ENCODE measurements around the gene BABAM2. TPM values are rescaled to one million over a fixed set of nuclear protein-coding genes. Genes with fewer than 3 reads are reported as not detected.

BABAM2 gene
- polyA plus RNA-seq, 3 donors = 33.2 to 52.8 (median 49.3) TPM

GRCh38 chr2:28325567-28326468 lies 435.3 kb downstream of the BABAM2 start:
- no peaks in the 10 kb centered on the region for H4K20me1 ChIP-seq (ENCODE audit: insufficient read depth, low read length)
- H3K27ac ChIP-seq (ENCODE audit: low read depth in 1 of 2, low read length in 2 of 2) = no peak overlapping the region
- H3K79me2 ChIP-seq (ENCODE audit: insufficient read depth, low read length) = no peaks in the 10 kb centered on the region
- no peaks in the 10 kb centered on the region for H3K27me3 ChIP-seq (ENCODE audit: control insufficient read depth in 2 of 2, insufficient read depth in 2 of 2, low read length in 2 of 2)
- H3K9ac ChIP-seq (ENCODE audit: insufficient read depth, low read length, poor library complexity, severe bottlenecking) = no peak overlapping the region
- peaks cover 0 to 8% of the 10 kb centered on the region in 2 donors for H3K36me3 ChIP-seq (replicated peaks in 1 of 2; ENCODE audit: control insufficient read depth in 1 of 2, insufficient read depth in 2 of 2, low read length in 2 of 2)
- no peaks in the 10 kb centered on the region for H3K9me3 ChIP-seq (replicated peaks in 1 of 2; ENCODE audit: control insufficient read depth in 1 of 2, insufficient read depth in 1 of 2, low read length in 2 of 2)
- WGBS (ENCODE audit: insufficient coverage) = 39% methylated on average over 6 of the region's 10 CpGs
- H3K4me2 ChIP-seq (replicated peaks; ENCODE audit: extremely low read depth, low read length, poor library complexity, severe bottlenecking) = no peak overlapping the region
- H3K36me3 Mint-ChIP-seq = peaks cover 24 to 43% of the 10 kb centered on the region in 2 donors
- no peak overlapping the region for H2AFZ ChIP-seq (ENCODE audit: insufficient read depth, low read depth, low read length, poor library complexity, severe bottlenecking)
- H3K9me3 Mint-ChIP-seq = no peaks in the 10 kb centered on the region
- intact Hi-C loops (cut with micrococcal nuclease) = no loop called here
- H3K27ac Mint-ChIP-seq = peak overlapping the region in 4 of 7 donors; percentile 44 to 66 (median 57)
- DNase-seq = peak; percentile 67 to 92 (median 70)
- H3K4me1 Mint-ChIP-seq = peaks cover 36% of the 10 kb centered on the region
- H3K4me3 ChIP-seq (replicated peaks in 1 of 3; ENCODE audit: low read depth in 2 of 3, low read length in 3 of 3) = no peak overlapping the region
- peaks cover 17 to 30% of the 10 kb centered on the region in 2 donors for H3K4me1 ChIP-seq (ENCODE audit: control insufficient read depth in 1 of 2, insufficient read depth in 2 of 2, low read length in 2 of 2)
- H3K4me3 Mint-ChIP-seq = peak overlapping the region in 1 of 2 donors; percentile 2
- H3K27me3 Mint-ChIP-seq (ENCODE audit: low read depth in 3 of 3) = peaks cover 0 to 3% (median 0%) of the 10 kb centered on the region in 3 donors
- TF ChIP-seq, protein P1, sequence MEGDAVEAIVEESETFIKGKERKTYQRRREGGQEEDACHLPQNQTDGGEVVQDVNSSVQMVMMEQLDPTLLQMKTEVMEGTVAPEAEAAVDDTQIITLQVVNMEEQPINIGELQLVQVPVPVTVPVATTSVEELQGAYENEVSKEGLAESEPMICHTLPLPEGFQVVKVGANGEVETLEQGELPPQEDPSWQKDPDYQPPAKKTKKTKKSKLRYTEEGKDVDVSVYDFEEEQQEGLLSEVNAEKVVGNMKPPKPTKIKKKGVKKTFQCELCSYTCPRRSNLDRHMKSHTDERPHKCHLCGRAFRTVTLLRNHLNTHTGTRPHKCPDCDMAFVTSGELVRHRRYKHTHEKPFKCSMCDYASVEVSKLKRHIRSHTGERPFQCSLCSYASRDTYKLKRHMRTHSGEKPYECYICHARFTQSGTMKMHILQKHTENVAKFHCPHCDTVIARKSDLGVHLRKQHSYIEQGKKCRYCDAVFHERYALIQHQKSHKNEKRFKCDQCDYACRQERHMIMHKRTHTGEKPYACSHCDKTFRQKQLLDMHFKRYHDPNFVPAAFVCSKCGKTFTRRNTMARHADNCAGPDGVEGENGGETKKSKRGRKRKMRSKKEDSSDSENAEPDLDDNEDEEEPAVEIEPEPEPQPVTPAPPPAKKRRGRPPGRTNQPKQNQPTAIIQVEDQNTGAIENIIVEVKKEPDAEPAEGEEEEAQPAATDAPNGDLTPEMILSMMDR (IDR thresholded peaks at IDR 0.05) = no peak

GRCh38 chr2:28326469-28326805 lies 435.9 kb downstream of the BABAM2 start:
- Histone ChIP-seq H3K4me2 (replicated peaks; ENCODE audit: extremely low read depth, low read length, poor library complexity, severe bottlenecking) (no peak overlapping the region), H3K27ac (ENCODE audit: low read depth in 1 of 2, low read length in 2 of 2) (no peak overlapping the region), H3K27me3 (ENCODE audit: control insufficient read depth in 2 of 2, insufficient read depth in 2 of 2, low read length in 2 of 2) (no peaks in the 10 kb centered on the region), H4K20me1 (ENCODE audit: insufficient read depth, low read length) (no peaks in the 10 kb centered on the region), H3K79me2 (ENCODE audit: insufficient read depth, low read length) (no peaks in the 10 kb centered on the region), H3K36me3 (replicated peaks in 1 of 2; ENCODE audit: control insufficient read depth in 1 of 2, insufficient read depth in 2 of 2, low read length in 2 of 2) (peaks cover 0 to 8% of the 10 kb centered on the region in 2 donors), H3K9ac (ENCODE audit: insufficient read depth, low read length, poor library complexity, severe bottlenecking) (no peak overlapping the region), H3K9me3 (replicated peaks in 1 of 2; ENCODE audit: control insufficient read depth in 1 of 2, insufficient read depth in 1 of 2, low read length in 2 of 2) (no peaks in the 10 kb centered on the region), H3K4me3 (replicated peaks in 1 of 3; ENCODE audit: low read depth in 2 of 3, low read length in 3 of 3) (no peak overlapping the region), H3K4me1 (ENCODE audit: control insufficient read depth in 1 of 2, insufficient read depth in 2 of 2, low read length in 2 of 2) (peaks cover 17 to 28% of the 10 kb centered on the region in 2 donors), H2AFZ (ENCODE audit: insufficient read depth, low read depth, low read length, poor library complexity, severe bottlenecking) (no peak overlapping the region)
- no peaks in the 10 kb centered on the region for H3K9me3 Mint-ChIP-seq
- intact Hi-C loops (cut with micrococcal nuclease) = no loop called here
- TF ChIP-seq, protein P1 (IDR thresholded peaks at IDR 0.05) = no peak
- DNase-seq = no peak
- H3K36me3 Mint-ChIP-seq = peaks cover 26 to 43% of the 10 kb centered on the region in 2 donors
- WGBS (ENCODE audit: insufficient coverage) = no CpG with 5 or more reads among the region's 4 CpGs
- H3K4me1 Mint-ChIP-seq = peaks cover 33% of the 10 kb centered on the region
- peak overlapping the region in 4 of 7 donors; percentile 44 to 66 (median 57) for H3K27ac Mint-ChIP-seq
- H3K4me3 Mint-ChIP-seq = no peak overlapping the region
- H3K27me3 Mint-ChIP-seq (ENCODE audit: low read depth in 3 of 3) = peaks cover 0 to 3% (median 0%) of the 10 kb centered on the region in 3 donors
